ENCODE results near the gene RAG2.

DNA sequence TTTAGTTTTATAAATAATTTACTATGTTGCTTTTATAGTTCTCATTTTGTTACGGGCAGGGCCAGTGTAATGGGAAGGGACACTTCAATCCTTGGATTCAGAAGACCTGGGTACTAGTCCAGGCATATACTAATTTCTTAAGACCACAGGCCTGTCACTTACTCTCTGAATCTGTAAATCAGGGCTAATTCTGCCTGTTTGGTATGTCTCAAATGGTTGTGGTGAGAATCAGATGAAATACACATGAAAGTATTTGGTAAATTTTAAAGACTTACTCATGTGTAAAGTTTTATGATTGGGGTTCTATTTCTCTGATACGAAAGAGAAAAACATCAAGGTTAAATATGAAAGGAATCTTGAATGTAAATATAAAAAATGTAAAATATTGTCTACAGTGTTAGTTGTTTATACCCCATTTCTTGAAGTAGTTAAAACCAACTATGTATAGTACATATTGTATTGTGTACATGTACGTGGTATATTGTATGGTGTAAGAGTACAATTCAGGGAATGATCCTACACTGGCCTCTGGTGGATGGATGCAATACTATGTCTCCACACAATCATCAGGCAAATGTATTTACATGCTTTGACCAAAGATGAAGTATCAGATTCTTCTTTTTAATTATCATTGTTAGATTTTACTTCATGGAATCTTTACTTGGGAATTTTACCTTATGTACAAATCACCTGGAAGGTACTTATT lies 24.5 kb upstream of the RAG2 start:
- TF ChIP-seq NR2C2 (IDR thresholded peaks at IDR 0.05; ENCODE audit: borderline replicate concordance, control insufficient read depth, insufficient read length, low read depth) (no peak), ESRRA (IDR thresholded peaks at IDR 0.05; ENCODE audit: low read length) (no peak), CREB1 (IDR thresholded peaks at IDR 0.05; ENCODE audit: low read depth) (no peak), SPI1 (IDR thresholded peaks at IDR 0.05; ENCODE audit: borderline replicate concordance, insufficient read depth, low read depth, low read length) (no peak), FOS (IDR thresholded peaks at IDR 0.05; ENCODE audit: borderline replicate concordance, extremely low read depth, insufficient read length) (no peak), CHD2 (IDR thresholded peaks at IDR 0.05; ENCODE audit: borderline replicate concordance, low read depth, low read length) (no peak)
- TF ChIP-seq, protein P1, sequence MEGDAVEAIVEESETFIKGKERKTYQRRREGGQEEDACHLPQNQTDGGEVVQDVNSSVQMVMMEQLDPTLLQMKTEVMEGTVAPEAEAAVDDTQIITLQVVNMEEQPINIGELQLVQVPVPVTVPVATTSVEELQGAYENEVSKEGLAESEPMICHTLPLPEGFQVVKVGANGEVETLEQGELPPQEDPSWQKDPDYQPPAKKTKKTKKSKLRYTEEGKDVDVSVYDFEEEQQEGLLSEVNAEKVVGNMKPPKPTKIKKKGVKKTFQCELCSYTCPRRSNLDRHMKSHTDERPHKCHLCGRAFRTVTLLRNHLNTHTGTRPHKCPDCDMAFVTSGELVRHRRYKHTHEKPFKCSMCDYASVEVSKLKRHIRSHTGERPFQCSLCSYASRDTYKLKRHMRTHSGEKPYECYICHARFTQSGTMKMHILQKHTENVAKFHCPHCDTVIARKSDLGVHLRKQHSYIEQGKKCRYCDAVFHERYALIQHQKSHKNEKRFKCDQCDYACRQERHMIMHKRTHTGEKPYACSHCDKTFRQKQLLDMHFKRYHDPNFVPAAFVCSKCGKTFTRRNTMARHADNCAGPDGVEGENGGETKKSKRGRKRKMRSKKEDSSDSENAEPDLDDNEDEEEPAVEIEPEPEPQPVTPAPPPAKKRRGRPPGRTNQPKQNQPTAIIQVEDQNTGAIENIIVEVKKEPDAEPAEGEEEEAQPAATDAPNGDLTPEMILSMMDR (IDR thresholded peaks at IDR 0.05 in 2 of 3, conservative IDR thresholded peaks at IDR 0.05 in 1 of 3; ENCODE audit: control insufficient read depth in 2 of 3, extremely low read depth in 1 of 3, insufficient read depth in 1 of 3, low read depth in 3 of 3, low read length in 3 of 3): peak; percentile 42 to 57 (median 48); a peak in 4 of 6 replicates
